Liver (tissue), 9 donors: ENCODE measurements around the gene INSYN2B. TPM values are rescaled to one million over a fixed set of nuclear protein-coding genes. Genes with fewer than 3 reads are reported as not detected.

Experiments used
- DNase-seq: peaks from one replicate; pipeline ENCODE4 v3.0.0-alpha.2; 2017; ENCODE audit warnings: low spot score
- H3K27ac ChIP-seq, 2 donors: one replicate each; pipeline ENCODE4 v1.7.0; 2013; ENCODE audit warnings: inconsistent platforms in 2 of 2, low read length in 2 of 2, control low read depth in 1 of 2, low read depth in 1 of 2, mild to moderate bottlenecking in 1 of 2
- H3K27me3 ChIP-seq, 4 donors: one replicate each; pipeline versions ENCODE4 v1.6.1 to v1.7.0; 2013; ENCODE audit warnings: low read length in 3 of 4, inconsistent platforms in 1 of 4, mild to moderate bottlenecking in 1 of 4, moderate library complexity in 1 of 4; ENCODE audit not compliant: control insufficient read depth in 4 of 4, insufficient read depth in 4 of 4
- H3K36me3 ChIP-seq, 4 donors: one replicate each; pipeline versions ENCODE4 v1.6.1 to v1.7.0; 2013; ENCODE audit warnings: low read length in 3 of 4, mild to moderate bottlenecking in 3 of 4, low read depth in 1 of 4, moderate library complexity in 1 of 4; ENCODE audit not compliant: control insufficient read depth in 4 of 4, insufficient read depth in 3 of 4
- H3K4me1 ChIP-seq, 4 donors: one replicate each; pipeline versions ENCODE4 v1.6.1 to v1.7.0; 2013; ENCODE audit warnings: low read length in 3 of 4, mild to moderate bottlenecking in 3 of 4, moderate library complexity in 1 of 4; ENCODE audit not compliant: control insufficient read depth in 4 of 4, insufficient read depth in 4 of 4
- H3K4me3 ChIP-seq, 3 donors: one replicate each; pipeline versions ENCODE4 v1.6.1 to v1.7.0; 2013; ENCODE audit warnings: low read length in 3 of 3, control low read depth in 1 of 3, low read depth in 1 of 3, mild to moderate bottlenecking in 1 of 3
- H3K9ac ChIP-seq, 2 donors: one replicate each; pipeline ENCODE4 v1.7.0; 2013; ENCODE audit warnings: low read length in 2 of 2, mild to moderate bottlenecking in 2 of 2, moderate library complexity in 2 of 2, control low read depth in 1 of 2, low read depth in 1 of 2
- H3K9me3 ChIP-seq, 4 donors: one replicate each; pipeline versions ENCODE4 v1.6.1 to v1.7.0; 2013; ENCODE audit warnings: low read length in 3 of 4; ENCODE audit not compliant: control insufficient read depth in 4 of 4
- ATF3 ChIP-seq: IDR thresholded peaks from 2 replicates; pipeline ENCODE4 v1.6.1; 2016; ENCODE audit warnings: antibody characterized with exemption
- CTCF ChIP-seq: fragments of 150-350 bp; IDR thresholded peaks from 2 replicates; pipeline ENCODE4 v1.5.1; 2017; ENCODE audit warnings: improper control_type of control experiment, low read depth, low read length; ENCODE audit not compliant: missing input control
- EGR1 ChIP-seq, 2 donors: IDR thresholded peaks; 2 replicates each; pipeline ENCODE4 v1.6.1; 2016 to 2018; ENCODE audit warnings: antibody characterized with exemption in 2 of 2, low read depth in 2 of 2
- FOXA1 ChIP-seq: IDR thresholded peaks from 2 replicates; pipeline ENCODE4 v1.6.1; 2016; ENCODE audit warnings: antibody characterized with exemption
- GABPA ChIP-seq, 2 donors: IDR thresholded peaks in 1 of 2; conservative IDR thresholded peaks in 1 of 2; 2 replicates each; pipeline ENCODE4 v1.6.1; 2016; ENCODE audit warnings: antibody characterized with exemption in 2 of 2, mild to moderate bottlenecking in 1 of 2, moderate library complexity in 1 of 2
- HNF4A ChIP-seq, 2 donors: conservative IDR thresholded peaks; 2 replicates each; pipeline ENCODE4 v1.6.1; 2016; ENCODE audit warnings: antibody characterized with exemption in 2 of 2, mild to moderate bottlenecking in 2 of 2
- MAX ChIP-seq: IDR thresholded peaks from 2 replicates; pipeline ENCODE4 v1.6.1; 2016; ENCODE audit warnings: antibody characterized with exemption
- REST ChIP-seq: IDR thresholded peaks from 2 replicates; pipeline ENCODE4 v1.6.1; 2016; ENCODE audit warnings: antibody characterized with exemption, mild to moderate bottlenecking
- RXRA ChIP-seq, 2 donors: IDR thresholded peaks; 2 replicates each; pipeline ENCODE4 v1.6.1; 2017 to 2018; ENCODE audit warnings: antibody characterized with exemption in 2 of 2, mild to moderate bottlenecking in 1 of 2
- SP1 ChIP-seq: IDR thresholded peaks from 2 replicates; pipeline ENCODE4 v1.6.1; 2018; ENCODE audit warnings: antibody characterized with exemption, mild to moderate bottlenecking
- TAF1 ChIP-seq: conservative IDR thresholded peaks from 2 replicates; pipeline ENCODE4 v1.6.1; 2016; ENCODE audit warnings: antibody characterized with exemption, mild to moderate bottlenecking
- YY1 ChIP-seq: IDR thresholded peaks from 2 replicates; pipeline ENCODE4 v1.6.1; 2016; ENCODE audit warnings: antibody characterized with exemption, mild to moderate bottlenecking
- ZBTB33 ChIP-seq: IDR thresholded peaks from 2 replicates; pipeline ENCODE4 v1.6.1; 2016; ENCODE audit warnings: antibody characterized with exemption
- WGBS: extraction: QIAGEN DNeasy Blood & Tissue Kit; methylation state at CpG from one replicate; pipeline ENCODE4 v1.1.7; 2013; 5-methylcytosine and 5-hydroxymethylcytosine counted together
- polyA plus RNA-seq, 2 donors: library from polyadenylated mRNA; stranded (reverse) in 1 of 2; unstranded in 1 of 2; fragments of 200-250 nt in 1 of 2; fragments of >200 nt in 1 of 2; fragmentation: Nextera tagmentation in 1 of 2; extraction: Ambion mirVana in 1 of 2; gene quantifications; one replicate each; pipeline versions ENCODE4 v1.2.1 to v1.2.3, GENCODE V29; 2013 to 2015
- total RNA-seq, 2 donors: library from RNA; depleted of rRNA; stranded (reverse); fragments of >200 nt; gene quantifications; one replicate each; pipeline ENCODE4 v1.2.3, GENCODE V29; 2014
- donor health status: healthy.
- donor health status: healthy.
- donor health status: healthy.
- donor health status: healthy.
- donor health status: healthy.

The INSYN2B gene
- total and polyA plus RNA-seq, 4 donors = 0.08 to 0.33 (median 0.13) TPM; not detected in 1

GRCh38 chr5:169905017-169905416 is 75.3 kb downstream of the INSYN2B start:
- no peak overlapping the region for H3K9ac ChIP-seq
- DNase-seq = no peak
- H3K4me1 ChIP-seq = no peaks in the 10 kb centered on the region
- H3K27ac ChIP-seq = no peak overlapping the region
- WGBS = 71% methylated on average over 1 of the region's 1 CpG
- H3K27me3 ChIP-seq = no peaks in the 10 kb centered on the region
- no peak for TF ChIP-seq YY1
- no peak for TF ChIP-seq MAX
- no peak for TF ChIP-seq CTCF
- no peak for TF ChIP-seq RXRA (IDR thresholded peaks at IDR 0.05)
- TF ChIP-seq TAF1 = no peak
- no peak for TF ChIP-seq EGR1 (IDR thresholded peaks at IDR 0.05; ENCODE audit: low read depth in 2 of 2)
- H3K9me3 ChIP-seq = no peaks in the 10 kb centered on the region
- H3K4me3 ChIP-seq = no peak overlapping the region
- no peaks in the 10 kb centered on the region for H3K36me3 ChIP-seq

GRCh38 chr5:169904508-169904907 is 75.8 kb downstream of the INSYN2B start:
- DNase-seq = no peak
- no peaks in the 10 kb centered on the region for H3K4me1 ChIP-seq
- no peak for TF ChIP-seq MAX
- TF ChIP-seq HNF4A (conservative IDR thresholded peaks at IDR 0.05) = no peak
- no peak for TF ChIP-seq SP1
- no peak for TF ChIP-seq ATF3
- TF ChIP-seq REST = no peak
- no peak for TF ChIP-seq GABPA (IDR thresholded peaks at IDR 0.05 in 1 of 2, conservative IDR thresholded peaks at IDR 0.05 in 1 of 2)
- TF ChIP-seq ZBTB33 = no peak
- no peak for TF ChIP-seq FOXA1
- TF ChIP-seq EGR1 (IDR thresholded peaks at IDR 0.05; ENCODE audit: low read depth in 2 of 2) = no peak
- H3K9ac ChIP-seq = no peak overlapping the region
- H3K27ac ChIP-seq = no peak overlapping the region
- no peak overlapping the region for H3K4me3 ChIP-seq
- no peaks in the 10 kb centered on the region for H3K36me3 ChIP-seq
- H3K9me3 ChIP-seq = no peaks in the 10 kb centered on the region
- no peaks in the 10 kb centered on the region for H3K27me3 ChIP-seq
- 69% methylated on average over 5 of the region's 5 CpGs for WGBS
